GM21423 (cell line): ENCODE data around the gene ERAL1.
"Not testable (repeated sequence)": the region's sequence is repeated elsewhere in the genome, so short reads cannot be mapped to it uniquely, and the experiment has no call there.

Experiments used
- ATAC-seq: cut with Tn5 transposase; IDR thresholded peaks from one replicate; pipeline ENCODE4 v1.9.1; 2021; ENCODE audit warnings: mild to moderate bottlenecking, moderate library complexity; ENCODE audit not compliant: unreplicated experiment

Gene ERAL1

GRCh38 chr17:28849281-28849680 is 5.5 kb upstream of the ERAL1 start:
- no peak for ATAC-seq

- no peak for ATAC-seq
Measured at GRCh38 chr17:28853295-28853694, 1.5 kb upstream of the ERAL1 start.

GRCh38 chr17:28855336-28855679 is 492 bp downstream of the ERAL1 start:
- no peak for ATAC-seq

GRCh38 chr17:28856028-28856574 is 1.3 kb downstream of the ERAL1 start:
- ATAC-seq = no peak

GRCh38 chr17:28857905-28858800 is 3.3 kb downstream of the ERAL1 start:
- no peak for ATAC-seq

- ATAC-seq = no peak
Measured at GRCh38 chr17:28858801-28859355, 4.1 kb downstream of the ERAL1 start.

GRCh38 chr17:28860363-28860808 is 5.6 kb downstream of the ERAL1 start:
- ATAC-seq = no peak

GRCh38 chr17:28861393-28862203 is 6.8 kb downstream of the ERAL1 start:
- ATAC-seq = no peak

GRCh38 chr17:28862561-28862960 is 7.7 kb downstream of the ERAL1 start:
- no peak for ATAC-seq

- ATAC-seq = no peak
Measured at GRCh38 chr17:28863953-28864352, 9.1 kb downstream of the ERAL1 start.

GRCh38 chr17:28864991-28865849 is 10.4 kb downstream of the ERAL1 start:
- no peak for ATAC-seq

GRCh38 chr17:28865946-28866752 is 11.3 kb downstream of the ERAL1 start:
- ATAC-seq = no peak

GRCh38 chr17:28867276-28867675 is 12.5 kb downstream of the ERAL1 start:
- no peak for ATAC-seq

GRCh38 chr17:28871056-28871579 is 16.3 kb downstream of the ERAL1 start:
- ATAC-seq = peak; percentile 86

- no peak for ATAC-seq
Measured at GRCh38 chr17:28873839-28874238, 19.0 kb downstream of the ERAL1 start.

GRCh38 chr17:28874750-28875149 is 19.9 kb downstream of the ERAL1 start:
- ATAC-seq = no peak

- no peak for ATAC-seq
Measured at GRCh38 chr17:28875848-28876550, 21.2 kb downstream of the ERAL1 start.

GRCh38 chr17:28877150-28877711 is 22.4 kb downstream of the ERAL1 start:
- ATAC-seq = not testable (repeated sequence)
